AG04449 (cell line): ENCODE measurements around the gene ING4.
"Not testable (repeated sequence)": the region's sequence is repeated elsewhere in the genome, so short reads cannot be mapped to it uniquely, and the experiment has no call there.

ENCODE experiments used
- CTCF ChIA-PET: fragments of 350-600 bp; formaldehyde crosslinking; extraction: SDS; loops from one replicate; lab custom pipeline; 2021; ENCODE audit warnings: antibody characterized with exemption; lab: Yijun Ruan, JAX
- POLR2A ChIA-PET: fragments of 400-600, 350-600 bp; formaldehyde crosslinking; extraction: SDS; loops from one replicate; lab custom pipeline; 2020; ENCODE audit warnings: antibody characterized with exemption, inconsistent platforms; lab: Yijun Ruan, JAX
- DNase-seq: peaks from one replicate; pipeline ENCODE4 v3.0.0-alpha.2; 2010; ENCODE audit warnings: low read depth, low spot score
- H3K4me3 ChIP-seq: 2 replicates; pipeline ENCODE4 v1.5.1; 2011; ENCODE audit warnings: low read depth, mild to moderate bottlenecking, control low read depth, low read length
- CTCF ChIP-seq: IDR thresholded peaks from one replicate; pipeline ENCODE4 v1.5.1; 2011; ENCODE audit warnings: mild to moderate bottlenecking, moderate library complexity, low read length, control low read depth, inconsistent platforms; ENCODE audit not compliant: insufficient read depth; ENCODE audit errors: missing control alignments

Gene ING4

DNA sequence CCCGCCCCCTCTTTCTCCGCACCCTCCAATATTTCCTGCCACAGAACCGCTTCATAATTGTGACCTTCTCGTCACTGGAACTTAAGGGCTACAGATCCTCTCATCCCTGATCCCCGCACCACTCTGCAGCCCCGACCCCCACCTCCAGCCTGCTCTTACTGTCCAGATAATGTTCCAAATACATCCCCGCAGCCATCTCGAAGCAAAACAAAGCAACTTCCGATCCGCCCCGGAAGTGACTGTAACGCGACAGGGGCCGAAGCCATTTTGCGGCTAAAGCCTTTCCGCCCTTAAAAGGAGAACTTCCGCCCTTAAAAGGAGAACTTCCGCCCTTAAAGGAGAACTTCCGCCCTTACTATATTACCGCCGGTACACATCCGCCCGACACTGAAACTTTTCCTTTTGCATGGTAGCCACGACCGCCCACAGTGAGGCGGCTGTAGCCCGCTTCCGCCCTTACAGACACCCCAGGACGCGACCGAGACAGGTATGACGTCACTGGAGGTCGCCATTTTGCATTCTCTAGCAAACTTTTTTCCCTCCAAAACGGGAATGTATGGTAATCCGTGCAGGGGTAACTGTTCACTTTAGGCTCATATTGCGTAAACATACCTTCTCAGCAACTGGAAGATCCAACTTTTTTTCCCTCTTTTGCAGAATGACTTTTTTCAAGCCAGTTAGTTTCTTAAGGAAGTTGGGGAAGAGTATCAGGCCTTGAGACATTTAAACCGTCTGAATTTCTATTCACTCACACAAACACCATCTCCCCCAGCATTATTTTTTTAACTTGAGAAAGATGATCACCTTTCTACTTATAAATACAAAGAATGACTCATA, at the start of gene ING4:
ING4 (minus strand) TSS at position 214 of the 837 bp plus-strand sequence; CDS start at position 196, 18 bp downstream.
- H3K4me3 ChIP-seq, result peak within 1 kb of the TSS; percentile 98
- ChIA-PET POLR2A (interaction anchor here (0.6 kb wide), 1 partner anchor 130 kb away, joined by 5 read pairs; no protein-coding TSS in a partner anchor), CTCF (interaction anchor here (1.1 to 1.5 kb wide), 2 partner anchors 22 to 44 kb away, joined by 4 to 5 read pairs; no protein-coding TSS in a partner anchor)
- TF ChIP-seq CTCF, result no peak
- peak; percentile 96 for DNase-seq

GRCh38 chr12:6708960-6709394, 46.1 kb upstream of the ING4 start:
- ChIA-PET CTCF (interaction anchor here (1.4 to 3.8 kb wide), 3 partner anchors 11 to 45 kb away, joined by 3 to 11 read pairs (median 7); partner anchors contain the start of gene MLF2), POLR2A (interaction anchor here (1.8 kb wide), 1 partner anchor 15 kb away, joined by 6 read pairs; the partner anchor contains the start of gene COPS7A)
- TF ChIP-seq CTCF, result no peak
- no peak overlapping the region for H3K4me3 ChIP-seq
- no peak for DNase-seq

GRCh38 chr12:6708351-6708750, 45.4 kb upstream of the ING4 start:
- CTCF ChIA-PET, result interaction anchor here (2.2 to 3.8 kb wide), 2 partner anchors 10 to 45 kb away, joined by 7 to 11 read pairs; partner anchors contain the start of gene MLF2
- DNase-seq, H3K4me3 ChIP-seq: not testable (repeated sequence)
- POLR2A ChIA-PET, result interaction anchor here (1.8 kb wide), 1 partner anchor 16 kb away, joined by 6 read pairs; the partner anchor contains the start of gene COPS7A

GRCh38 chr12:6703631-6704030, 40.7 kb upstream of the ING4 start:
- POLR2A ChIA-PET, result no interaction called here
- H3K4me3 ChIP-seq, result no peak overlapping the region
- CTCF ChIA-PET, result no interaction called here
- no peak for DNase-seq
- no peak for TF ChIP-seq CTCF

DNA sequence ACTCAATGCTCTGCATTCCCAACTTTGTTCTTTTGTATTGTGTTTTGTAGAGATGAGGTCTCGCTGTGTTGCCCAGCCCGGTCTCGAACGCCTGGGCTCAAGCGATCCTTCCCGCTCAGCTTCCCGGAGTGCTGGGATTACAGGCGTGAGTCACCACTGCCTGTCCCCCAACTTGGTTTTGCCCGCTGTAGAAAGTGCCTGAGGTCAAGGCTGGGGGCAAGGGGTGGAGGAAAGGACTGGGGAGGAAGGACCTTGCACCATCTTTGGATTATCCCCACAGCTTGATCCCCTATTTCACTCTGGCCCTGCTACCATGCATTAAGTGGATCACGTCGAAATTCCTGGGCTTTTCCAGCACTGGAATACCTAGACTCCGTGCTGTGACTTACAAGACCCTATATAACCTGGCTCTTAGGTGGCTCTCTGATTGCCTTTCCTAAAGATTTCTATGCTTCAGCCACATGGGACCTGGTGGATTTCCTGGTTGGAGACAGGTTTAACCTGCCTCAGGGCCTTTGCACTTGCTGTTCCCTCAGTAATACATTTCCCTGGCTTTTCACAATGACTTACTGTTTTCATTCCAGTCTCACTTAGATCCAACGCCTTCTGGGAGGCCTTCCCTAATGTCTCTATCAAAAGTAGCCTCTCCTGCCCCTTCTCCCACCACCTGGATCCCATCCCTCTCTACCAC, 38.3 kb upstream of the ING4 start:
- CTCF ChIA-PET, result no interaction called here
- DNase-seq, result no peak

More for the DNA sequence above, 38.3 kb upstream of the ING4 start:
- POLR2A ChIA-PET, result no interaction called here
- no peak for TF ChIP-seq CTCF
- peak overlapping the region; percentile 70 for H3K4me3 ChIP-seq
